LNCaP clone FGC (cell line): ENCODE results near the gene ANKDD1A.

Experiments
- DNase-seq: peaks from one replicate; pipeline ENCODE4 v3.0.0-alpha.2; 2011; ENCODE audit warnings: low read depth
- H3K4me3 ChIP-seq: 2 replicates; pipeline ENCODE4 v1.5.1; 2011; ENCODE audit warnings: mild to moderate bottlenecking, low read depth, low read length, control low read depth
- CTCF ChIP-seq: IDR thresholded peaks from 2 replicates; pipeline ENCODE4 v1.5.1; 2012; ENCODE audit warnings: mild to moderate bottlenecking; ENCODE audit not compliant: control insufficient read depth, insufficient read depth; ENCODE audit errors: extremely low read depth

ANKDD1A gene

GRCh38 chr15:64944961-64945360 is 33.3 kb downstream of the ANKDD1A start:
- no peak for DNase-seq
- H3K4me3 ChIP-seq = no peak overlapping the region
- no peak for TF ChIP-seq CTCF

- DNase-seq = no peak
- no peak for TF ChIP-seq CTCF
- no peak overlapping the region for H3K4me3 ChIP-seq
Observed at GRCh38 chr15:64947211-64947610, 35.5 kb downstream of the ANKDD1A start.

- no peak for TF ChIP-seq CTCF
- H3K4me3 ChIP-seq = no peak overlapping the region
- DNase-seq = no peak
Observed at GRCh38 chr15:64948916-64949315, 37.2 kb downstream of the ANKDD1A start.

GRCh38 chr15:64949383-64950186 is 37.9 kb downstream of the ANKDD1A start:
- no peak for TF ChIP-seq CTCF
- DNase-seq = no peak
- no peak overlapping the region for H3K4me3 ChIP-seq

- H3K4me3 ChIP-seq = no peak overlapping the region
- DNase-seq = no peak
- no peak for TF ChIP-seq CTCF
Observed at GRCh38 chr15:64950888-64951287, 39.2 kb downstream of the ANKDD1A start.

- no peak for TF ChIP-seq CTCF
- no peak overlapping the region for H3K4me3 ChIP-seq
- DNase-seq = no peak
Observed at GRCh38 chr15:64951777-64952418, 40.2 kb downstream of the ANKDD1A start.
